RWPE2 (cell line): ENCODE results near the gene BICDL2.

Experiments
- ATAC-seq: fragments of 200-7000 bp; cut with Tn5 transposase; 3 replicates; pipeline ENCODE4 v1.9.1; 2021; ENCODE audit warnings: low read depth
- DNase-seq: peaks from one replicate; pipeline ENCODE4 v3.0.0-alpha.2; 2020; ENCODE audit warnings: low spot score
- H3K27ac ChIP-seq: fragments of 450-650 bp; 2 replicates; pipeline ENCODE4 v1.5.1; 2017; ENCODE audit warnings: mild to moderate bottlenecking; ENCODE audit not compliant: poor library complexity, severe bottlenecking
- H3K27me3 ChIP-seq: fragments of 250-450 bp; sonication (Bioruptor Pico); 2 replicates; pipeline ENCODE4 v1.5.1; 2021; ENCODE audit warnings: mild to moderate bottlenecking, moderate library complexity; ENCODE audit not compliant: insufficient read depth, poor library complexity, severe bottlenecking
- H3K36me3 ChIP-seq: fragments of 250-450 bp; sonication (Bioruptor Pico); 2 replicates; pipeline ENCODE4 v1.5.1; 2020; ENCODE audit warnings: low read depth, mild to moderate bottlenecking, moderate library complexity
- H3K4me1 ChIP-seq: fragments of 250-450 bp; sonication (Bioruptor Pico); 2 replicates; pipeline ENCODE4 v1.5.1; 2021; ENCODE audit warnings: mild to moderate bottlenecking, moderate library complexity; ENCODE audit not compliant: insufficient read depth, poor library complexity, severe bottlenecking
- H3K4me3 ChIP-seq: fragments of 250-450 bp; sonication (Bioruptor Pico); 2 replicates; pipeline ENCODE4 v1.5.1; 2021; ENCODE audit warnings: mild to moderate bottlenecking, moderate library complexity; ENCODE audit not compliant: severe bottlenecking
- H3K9me3 ChIP-seq: fragments of 250-450 bp; sonication (Bioruptor Pico); 2 replicates; pipeline ENCODE4 v1.5.1; 2021; ENCODE audit warnings: mild to moderate bottlenecking, moderate library complexity; ENCODE audit not compliant: severe bottlenecking
- TF ChIP-seq, protein P1 (sequence below): fragments of 450-650 bp; IDR thresholded peaks from one replicate; pipeline ENCODE4 v1.5.1; 2017; ENCODE audit warnings: mild to moderate bottlenecking, moderate library complexity; ENCODE audit not compliant: poor library complexity, severe bottlenecking

BICDL2 gene

GRCh38 chr16:3012246-3012645, 24.5 kb downstream of the BICDL2 start:
- no peak overlapping the region for H3K4me3 ChIP-seq
- H3K4me1 ChIP-seq, result peaks cover 20% of the 10 kb centered on the region
- DNase-seq (no peak), ATAC-seq (no peak)
- H3K36me3 ChIP-seq, result no peaks in the 10 kb centered on the region
- H3K27ac ChIP-seq, result no peak overlapping the region
- TF ChIP-seq, protein P1, sequence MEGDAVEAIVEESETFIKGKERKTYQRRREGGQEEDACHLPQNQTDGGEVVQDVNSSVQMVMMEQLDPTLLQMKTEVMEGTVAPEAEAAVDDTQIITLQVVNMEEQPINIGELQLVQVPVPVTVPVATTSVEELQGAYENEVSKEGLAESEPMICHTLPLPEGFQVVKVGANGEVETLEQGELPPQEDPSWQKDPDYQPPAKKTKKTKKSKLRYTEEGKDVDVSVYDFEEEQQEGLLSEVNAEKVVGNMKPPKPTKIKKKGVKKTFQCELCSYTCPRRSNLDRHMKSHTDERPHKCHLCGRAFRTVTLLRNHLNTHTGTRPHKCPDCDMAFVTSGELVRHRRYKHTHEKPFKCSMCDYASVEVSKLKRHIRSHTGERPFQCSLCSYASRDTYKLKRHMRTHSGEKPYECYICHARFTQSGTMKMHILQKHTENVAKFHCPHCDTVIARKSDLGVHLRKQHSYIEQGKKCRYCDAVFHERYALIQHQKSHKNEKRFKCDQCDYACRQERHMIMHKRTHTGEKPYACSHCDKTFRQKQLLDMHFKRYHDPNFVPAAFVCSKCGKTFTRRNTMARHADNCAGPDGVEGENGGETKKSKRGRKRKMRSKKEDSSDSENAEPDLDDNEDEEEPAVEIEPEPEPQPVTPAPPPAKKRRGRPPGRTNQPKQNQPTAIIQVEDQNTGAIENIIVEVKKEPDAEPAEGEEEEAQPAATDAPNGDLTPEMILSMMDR, result no peak
- no peaks in the 10 kb centered on the region for H3K27me3 ChIP-seq
- H3K9me3 ChIP-seq, result no peaks in the 10 kb centered on the region

- Histone ChIP-seq H3K9me3 (no peaks in the 10 kb centered on the region), H3K27ac (peak overlapping the region; percentile 65), H3K4me1 (peaks cover 20% of the 10 kb centered on the region), H3K36me3 (no peaks in the 10 kb centered on the region), H3K27me3 (no peaks in the 10 kb centered on the region), H3K4me3 (no peak overlapping the region)
- ATAC-seq (no peak), DNase-seq (no peak)
- TF ChIP-seq, protein P1, result no peak
Measured at GRCh38 chr16:3010510-3010909, 26.2 kb downstream of the BICDL2 start.

- no peaks in the 10 kb centered on the region for H3K9me3 ChIP-seq
- H3K4me1 ChIP-seq, result peaks cover 20% of the 10 kb centered on the region
- DNase-seq (peak; percentile 89), ATAC-seq (peak; percentile 89)
- TF ChIP-seq, protein P1, result no peak
- peak overlapping the region; percentile 65 for H3K27ac ChIP-seq
- no peaks in the 10 kb centered on the region for H3K27me3 ChIP-seq
- no peak overlapping the region for H3K4me3 ChIP-seq
- H3K36me3 ChIP-seq, result no peaks in the 10 kb centered on the region
Measured at GRCh38 chr16:3009568-3010390, 27.0 kb downstream of the BICDL2 start.

GRCh38 chr16:3008690-3009037, 28.1 kb downstream of the BICDL2 start:
- no peak for ATAC-seq
- Histone ChIP-seq H3K36me3 (no peaks in the 10 kb centered on the region), H3K4me3 (no peak overlapping the region), H3K27ac (peak overlapping the region; percentile 65), H3K9me3 (no peaks in the 10 kb centered on the region), H3K4me1 (peaks cover 20% of the 10 kb centered on the region), H3K27me3 (no peaks in the 10 kb centered on the region)
- no peak for DNase-seq
- TF ChIP-seq, protein P1, result no peak

GRCh38 chr16:3007957-3008689, 28.6 kb downstream of the BICDL2 start:
- DNase-seq, result no peak
- Histone ChIP-seq H3K27ac (no peak overlapping the region), H3K4me1 (peaks cover 18% of the 10 kb centered on the region)

More at GRCh38 chr16:3007957-3008689, 28.6 kb downstream of the BICDL2 start:
- Histone ChIP-seq H3K27me3 (no peaks in the 10 kb centered on the region), H3K9me3 (no peaks in the 10 kb centered on the region), H3K4me3 (no peak overlapping the region), H3K36me3 (no peaks in the 10 kb centered on the region)
- no peak for ATAC-seq
- TF ChIP-seq, protein P1, result no peak
